Hindlimb muscle (tissue), 1 donor: ENCODE data around the gene NOTUM. TPM values are rescaled to one million over a fixed set of nuclear protein-coding genes. Genes with fewer than 3 reads are reported as not detected.
A peak's percentile ranks its signal among the peaks of the same experiment; 100 is the strongest.

Experiments used
- DNase-seq: peaks from one replicate; pipeline ENCODE4 v3.0.0-alpha.2; 2013
- polyA plus RNA-seq: library from polyadenylated mRNA; unstranded; fragments of 120-200 nt; gene quantifications from one replicate; pipeline ENCODE4 v1.2.1, GENCODE V29; 2013; ENCODE audit not compliant: insufficient read length

NOTUM gene
- polyA plus RNA-seq, 1 donor: 4.4 TPM

- DNase-seq: no peak
These were observed 25.3 kb downstream of the NOTUM start for GRCh38 chr17:81935709-81936084.

GRCh38 chr17:81934850-81935708 lies 25.9 kb downstream of the NOTUM start:
- DNase-seq: no peak

- DNase-seq: no peak
These were observed 26.8 kb downstream of the NOTUM start for GRCh38 chr17:81934098-81934757.

- no peak for DNase-seq
These were observed 27.7 kb downstream of the NOTUM start for GRCh38 chr17:81933178-81933699.

- no peak for DNase-seq
These were observed 28.5 kb downstream of the NOTUM start for GRCh38 chr17:81932333-81932983.

GRCh38 chr17:81931557-81932332 lies 29.2 kb downstream of the NOTUM start:
- DNase-seq: no peak

GRCh38 chr17:81931189-81931556 lies 29.8 kb downstream of the NOTUM start:
- DNase-seq: no peak

GRCh38 chr17:81930142-81931125 lies 30.6 kb downstream of the NOTUM start:
- no peak for DNase-seq

GRCh38 chr17:81929253-81930141 lies 31.5 kb downstream of the NOTUM start:
- no peak for DNase-seq

GRCh38 chr17:81928544-81929252 lies 32.3 kb downstream of the NOTUM start:
- DNase-seq: no peak

- peak; percentile 97 for DNase-seq
These were observed 33.1 kb downstream of the NOTUM start, which contains the start of gene MAFG for GRCh38 chr17:81927653-81928543. MAFG (minus strand) TSS chr17:81927735; CDS start chr17:81923185, 4,550 bp downstream.

GRCh38 chr17:81927152-81927652 lies 33.8 kb downstream of the NOTUM start:
- DNase-seq: no peak

- peak; percentile 73 for DNase-seq
These were observed 34.4 kb downstream of the NOTUM start for GRCh38 chr17:81926451-81927151.

- DNase-seq: no peak
These were observed 35.0 kb downstream of the NOTUM start for GRCh38 chr17:81925860-81926450.

GRCh38 chr17:81924557-81925532 lies 36.1 kb downstream of the NOTUM start:
- no peak for DNase-seq
